ENCODE measurements around the gene NUMBL. TPM values are rescaled to one million over a fixed set of nuclear protein-coding genes. Genes with fewer than 3 reads are reported as not detected.

NUMBL gene
- total and polyA plus RNA-seq, 9 of the 15 experiments (the other 6 are each of a cell fraction or from before 2014, with no cell fraction given), result 0.39 to 38.6 (median 6.6) TPM

- peak overlapping the region in 1 of 2 experiments; percentile 23; a peak in 1 of 4 replicates for H3K9ac ChIP-seq (ENCODE audit: insufficient read depth in 1 of 2, low read depth in 2 of 2, low read length in 2 of 2)
- FAIRE-seq, result no peak
- peaks cover 42% of the 10 kb centered on the region for H3K36me3 ChIP-seq (ENCODE audit: control insufficient read depth, insufficient read depth, low read length)
- CTCF ChIA-PET (ENCODE audit: low intra/inter-chr PET ratio), result no interaction called here
- no peak overlapping the region for H3K27ac ChIP-seq (ENCODE audit: extremely low read depth, low read depth, low read length)
- intact Hi-C loops (cut with micrococcal nuclease), result no loop called here
- peaks cover 4% of the 10 kb centered on the region for H3K9me1 ChIP-seq (ENCODE audit: control insufficient read depth, insufficient read depth, low read length)
- H3K4me1 ChIP-seq (replicated peaks in 1 of 2; ENCODE audit: control insufficient read depth in 2 of 2, insufficient read depth in 2 of 2, low read length in 2 of 2), result peaks cover 0 to 4% of the 10 kb centered on the region in 2 experiments; a peak in 2 of 5 replicates
- WGBS (ENCODE audit: insufficient coverage, low coverage, missing lambda C conversion rate), result 90% methylated on average over 3 of the region's 3 CpGs
- no peak overlapping the region for H2AFZ ChIP-seq (ENCODE audit: low read depth, low read length)
- DNase-seq (ENCODE audit: extremely low read depth in 1 of 4, low spot score in 3 of 4), result no peak
- H3K79me2 ChIP-seq (ENCODE audit: control insufficient read depth, insufficient read depth, low read length), result peaks cover 23% of the 10 kb centered on the region
- no peaks in the 10 kb centered on the region for H3K9me3 ChIP-seq (replicated peaks; ENCODE audit: control insufficient read depth, insufficient read depth, low read depth, low read length)
- no peak overlapping the region for H3K4me2 ChIP-seq (ENCODE audit: insufficient read depth, low read length)
- POLR2A ChIA-PET, result interaction anchor here (0.9 kb wide), 1 partner anchor 29 kb away, joined by 4 read pairs; no protein-coding TSS in a partner anchor
- no peaks in the 10 kb centered on the region for H4K20me1 ChIP-seq (replicated peaks; ENCODE audit: control insufficient read depth, insufficient read depth, low read length)
- no TSS peak for BruUV-seq (replicated peaks)
- in situ Hi-C loops (cut with MboI), result no loop called here
- ATAC-seq, result no peak
- H3K4me3 ChIP-seq, result no peak overlapping the region
- no peaks in the 10 kb centered on the region for H3K27me3 ChIP-seq (ENCODE audit: control insufficient read depth in 2 of 2, insufficient read depth in 2 of 2, low read length in 2 of 2)
- TF ChIP-seq IRF2 (CRISPR knock-in tag; IDR thresholded peaks at IDR 0.05) (no peak), E2F6 (IDR thresholded peaks at IDR 0.05; ENCODE audit: borderline replicate concordance in 1 of 2, extremely low read depth in 1 of 2, insufficient read depth in 1 of 2, insufficient read length in 1 of 2, low read depth in 1 of 2, low read length in 1 of 2, poor library complexity in 1 of 2, severe bottlenecking in 1 of 2) (no peak), NCOA4 (IDR thresholded peaks at IDR 0.05; ENCODE audit: partially characterized antibody) (no peak), ZNF311 (CRISPR knock-in tag; IDR thresholded peaks at IDR 0.05) (no peak), ZNF140 (CRISPR knock-in tag; IDR thresholded peaks at IDR 0.05) (no peak), ZNF282 (CRISPR knock-in tag; IDR thresholded peaks at IDR 0.05) (no peak), SRSF3 (IDR thresholded peaks at IDR 0.05; ENCODE audit: insufficient read depth, low read length) (no peak), NR4A1 (CRISPR knock-in tag; IDR thresholded peaks at IDR 0.05) (no peak), NR4A1 (tag; IDR thresholded peaks at IDR 0.05) (no peak), SAFB2 (IDR thresholded peaks at IDR 0.05; ENCODE audit: borderline replicate concordance, low read depth, low read length, severe bottlenecking) (no peak), HNRNPK (IDR thresholded peaks at IDR 0.05; ENCODE audit: low read depth, low read length, poor library complexity, severe bottlenecking) (no peak), MTA1 (IDR thresholded peaks at IDR 0.05; ENCODE audit: borderline replicate concordance) (no peak), ZBTB34 (CRISPR knock-in tag; IDR thresholded peaks at IDR 0.05) (no peak)
These were observed 34.4 kb upstream of the NUMBL start for GRCh38 chr19:40724855-40725254.

Data from K562 (cell line).